PC-3 (cell line): ENCODE results near the gene B4GALT7. TPM values are rescaled to one million over a fixed set of nuclear protein-coding genes. Genes with fewer than 3 reads are reported as not detected.

ENCODE experiments used
- ATAC-seq: fragments of 200-7000 bp; cut with Tn5 transposase; 2 replicates; pipeline ENCODE4 v1.9.1; 2020; ENCODE audit warnings: mild to moderate bottlenecking, moderate library complexity
- BruUV-seq: library from RNA; stranded (reverse); fragments of 400-500 nt; replicated peaks from 2 replicates; lab custom pipeline; 2021; lab: Mats Ljungman, UMichigan
- CTCF ChIA-PET: fragments of 300-600 bp; sonication (Branson Sonifier 250); formaldehyde crosslinking; loops from one replicate; lab custom pipeline; 2022; ENCODE audit warnings: antibody characterized with exemption; lab: Charles Lee
- POLR2A ChIA-PET: fragments of 300-600 bp; sonication (Branson Sonifier 250); formaldehyde crosslinking; loops from one replicate; lab custom pipeline; 2022; ENCODE audit warnings: antibody characterized with exemption; ENCODE audit not compliant: unreplicated experiment; lab: Charles Lee
- DNase-seq: peaks from one replicate; pipeline ENCODE4 v3.0.0-alpha.2; 2015
- H2AFZ ChIP-seq: fragments of 300-600 bp; sonication (generic); 2 replicates; pipeline ENCODE4 v1.6.0; 2016; ENCODE audit warnings: antibody characterized with exemption, low read length
- H3F3A ChIP-seq: fragments of 300-600 bp; sonication (generic); one replicate; pipeline ENCODE4 v1.6.0; 2017; ENCODE audit warnings: antibody characterized with exemption, low read length, control low read depth, mild to moderate bottlenecking; ENCODE audit not compliant: unreplicated experiment
- H3K27ac ChIP-seq: fragments of 300-600 bp; sonication (generic); 2 replicates; pipeline ENCODE4 v1.5.1; 2016; ENCODE audit warnings: mild to moderate bottlenecking, low read length
- H3K27me3 ChIP-seq: fragments of 300-600 bp; sonication (generic); 2 replicates; pipeline ENCODE4 v1.6.1; 2016; ENCODE audit warnings: low read length, mixed read lengths
- H3K36me3 ChIP-seq: fragments of 300-600 bp; sonication (generic); 2 replicates; pipeline ENCODE4 v1.6.1; 2016; ENCODE audit warnings: low read depth, mixed run types, low read length, mixed read lengths
- H3K4me1 ChIP-seq: fragments of 300-600 bp; sonication (generic); 2 replicates; pipeline ENCODE4 v1.5.1; 2016; ENCODE audit warnings: low read length; ENCODE audit not compliant: insufficient read depth
- H3K4me2 ChIP-seq: fragments of 300-600 bp; sonication (generic); 2 replicates; pipeline ENCODE4 v1.6.0; 2016; ENCODE audit warnings: low read length
- H3K4me3 ChIP-seq: fragments of 300-600 bp; sonication (generic); 2 replicates; pipeline ENCODE4 v1.5.1; 2016; ENCODE audit warnings: mild to moderate bottlenecking, low read length, mixed read lengths
- H3K79me2 ChIP-seq: fragments of 300-600 bp; sonication (generic); 2 replicates; pipeline ENCODE4 v1.6.1; 2017; ENCODE audit warnings: low read length, mixed read lengths
- H3K9ac ChIP-seq: fragments of 300-600 bp; sonication (generic); 2 replicates; pipeline ENCODE4 v1.6.0; 2016; ENCODE audit warnings: mild to moderate bottlenecking, low read length
- H3K9me2 ChIP-seq: fragments of 300-600 bp; sonication (generic); replicated peaks from 2 replicates; pipeline ENCODE4 v1.6.1; 2016; ENCODE audit warnings: mixed run types, low read length, mixed read lengths
- H3K9me3 ChIP-seq: fragments of 300-600 bp; sonication (generic); 2 replicates; pipeline ENCODE4 v1.6.1; 2016; ENCODE audit warnings: low read length, mixed read lengths
- H4K20me1 ChIP-seq: fragments of 300-600 bp; sonication (generic); 2 replicates; pipeline ENCODE4 v1.6.1; 2016; ENCODE audit warnings: low read length, mixed read lengths
- CTCF ChIP-seq: fragments of 300-600 bp; sonication (generic); conservative IDR thresholded peaks from 2 replicates; pipeline ENCODE4 v1.5.1; 2017; ENCODE audit warnings: antibody characterized with exemption, low read depth, mild to moderate bottlenecking, low read length
- EZH2 ChIP-seq: fragments of 300-600 bp; sonication (generic); IDR thresholded peaks from one replicate; pipeline ENCODE4 v1.6.1; 2017; ENCODE audit warnings: antibody characterized with exemption, mild to moderate bottlenecking, low read length; ENCODE audit not compliant: unreplicated experiment
- EZH2phosphoT487 ChIP-seq: fragments of 300-600 bp; sonication (generic); IDR thresholded peaks from 2 replicates; pipeline ENCODE4 v1.6.1; 2018; ENCODE audit warnings: mild to moderate bottlenecking, antibody characterized with exemption, low read length, borderline replicate concordance
- intact Hi-C: fragments of 100-400 bp; cut with micrococcal nuclease; formaldehyde crosslinking; loops from 2 replicates; pipeline ENCODE4 v1.9.0; 2023
- total RNA-seq: library from RNA; depleted of rRNA; stranded (reverse); fragments of >200 nt; gene quantifications from 2 replicates; pipeline ENCODE4 v1.2.3, GENCODE V29; 2014

Gene B4GALT7
- total RNA-seq, 1 experiment from 2014 or later: 33.8 TPM

- Histone ChIP-seq H3K4me1 (peaks cover 14% of the 10 kb centered on the region), H3K36me3 (peaks cover 36% of the 10 kb centered on the region), H4K20me1 (0 out of 2 replicates have a peak, but pooled peaks cover 7% of the 10 kb centered on the region), H3K4me2 (peak overlapping the region; percentile 80), H2AFZ (no peak overlapping the region), H3K27ac (no peak overlapping the region), H3K9me2 (no peaks in the 10 kb centered on the region), H3K27me3 (peaks cover 4% of the 10 kb centered on the region; the same call in 1 of the 2 replicates), H3K4me3 (peak overlapping the region; percentile 90), H3K9me3 (no peaks in the 10 kb centered on the region), H3K79me2 (peaks cover 21% of the 10 kb centered on the region), H3F3A (no peaks in the 10 kb centered on the region), H3K9ac (no peak overlapping the region)
- no peak for DNase-seq
- TF ChIP-seq EZH2 (no peak), EZH2phosphoT487 (no peak), CTCF (no peak)
- ATAC-seq: no peak
- BruUV-seq: no TSS peak
- ChIA-PET CTCF (no interaction called here), POLR2A (no interaction called here)
- intact Hi-C loops: loop anchor here (2.0 kb wide), 1 partner anchor 39 kb away; the partner anchor contains the start of gene FAM193B
These were observed 6.4 kb upstream of the B4GALT7 start for GRCh38 chr5:177593511-177593910.

- ATAC-seq (no peak), DNase-seq (no peak)
- H3F3A ChIP-seq: no peaks in the 10 kb centered on the region
- no TSS peak for BruUV-seq
- peaks cover 4% of the 10 kb centered on the region; the same call in 1 of the 2 replicates for H3K27me3 ChIP-seq
- intact Hi-C loops: no loop called here
- H3K9me2 ChIP-seq: no peaks in the 10 kb centered on the region
- no peak overlapping the region for H3K27ac ChIP-seq
- H3K4me2 ChIP-seq: no peak overlapping the region
- no peak overlapping the region for H2AFZ ChIP-seq
- POLR2A ChIA-PET: no interaction called here
- H3K79me2 ChIP-seq: peaks cover 21% of the 10 kb centered on the region
- H3K4me1 ChIP-seq: peaks cover 16% of the 10 kb centered on the region
- TF ChIP-seq EZH2phosphoT487 (no peak), EZH2 (no peak), CTCF (no peak)
- H4K20me1 ChIP-seq: 0 out of 2 replicates have a peak, but pooled peaks cover 7% of the 10 kb centered on the region
- CTCF ChIA-PET: no interaction called here
- peaks cover 36% of the 10 kb centered on the region for H3K36me3 ChIP-seq
- H3K9me3 ChIP-seq: no peaks in the 10 kb centered on the region
- no peak overlapping the region for H3K4me3 ChIP-seq
- H3K9ac ChIP-seq: no peak overlapping the region
These were observed 5.9 kb upstream of the B4GALT7 start for GRCh38 chr5:177594071-177594470.

GRCh38 chr5:177595026-177595585 is 4.8 kb upstream of the B4GALT7 start:
- DNase-seq (no peak), ATAC-seq (no peak)
- Histone ChIP-seq H3K4me3 (no peak overlapping the region), H3K27me3 (peaks cover 4% of the 10 kb centered on the region; the same call in 1 of the 2 replicates), H3K9me3 (no peaks in the 10 kb centered on the region), H3K4me2 (no peak overlapping the region), H3K36me3 (peaks cover 36% of the 10 kb centered on the region), H3K79me2 (peaks cover 22% of the 10 kb centered on the region), H3F3A (no peaks in the 10 kb centered on the region), H3K9ac (no peak overlapping the region), H3K27ac (no peak overlapping the region), H2AFZ (no peak overlapping the region), H4K20me1 (0 out of 2 replicates have a peak, but pooled peaks cover 7% of the 10 kb centered on the region), H3K4me1 (peaks cover 17% of the 10 kb centered on the region), H3K9me2 (no peaks in the 10 kb centered on the region)
- ChIA-PET CTCF (no interaction called here), POLR2A (no interaction called here)
- intact Hi-C loops: no loop called here
- BruUV-seq: no TSS peak
- no peak for TF ChIP-seq CTCF
- no peak for TF ChIP-seq EZH2phosphoT487
- no peak for TF ChIP-seq EZH2
